Keratinocyte (primary cell): ENCODE measurements around the gene PIGC. TPM values are rescaled to one million over a fixed set of nuclear protein-coding genes. Genes with fewer than 3 reads are reported as not detected.

ENCODE experiments used
- DNase-seq: peaks from one replicate; pipeline ENCODE4 v3.0.0-alpha.2; 2011; ENCODE audit warnings: low read depth, missing footprints, low spot score
- FAIRE-seq: peaks from 2 replicates; lab custom pipeline; 2011; peaks lifted over from hg19 to GRCh38; lab: Jason Lieb, UNC
- H2AFZ ChIP-seq: 2 replicates; pipeline ENCODE4 v1.6.0; 2012; ENCODE audit warnings: low read length, control low read depth, inconsistent platforms; ENCODE audit not compliant: control insufficient read depth
- H3K27ac ChIP-seq: 2 replicates; pipeline ENCODE4 v1.5.1; 2011; ENCODE audit warnings: low read length; ENCODE audit not compliant: control insufficient read depth, insufficient read depth
- H3K27me3 ChIP-seq: 3 replicates; pipeline ENCODE4 v1.6.0; 2011; ENCODE audit warnings: low read length; ENCODE audit not compliant: control insufficient read depth, insufficient read depth; ENCODE audit errors: extremely low read depth
- H3K36me3 ChIP-seq, 2 experiments: 2 replicates in 1 of 2; 3 replicates in 1 of 2; pipeline ENCODE4 v1.5.1; 2011; ENCODE audit warnings: low read length in 2 of 2, mild to moderate bottlenecking in 1 of 2; ENCODE audit not compliant: control insufficient read depth in 2 of 2, insufficient read depth in 2 of 2; ENCODE audit errors: extremely low read depth in 1 of 2
- H3K4me1 ChIP-seq: 3 replicates; pipeline ENCODE4 v1.5.1; 2011; ENCODE audit warnings: low read length; ENCODE audit not compliant: control insufficient read depth, insufficient read depth; ENCODE audit errors: extremely low read depth
- H3K4me2 ChIP-seq: 3 replicates; pipeline ENCODE4 v1.6.0; 2011; ENCODE audit warnings: low read depth, low read length; ENCODE audit not compliant: control insufficient read depth, insufficient read depth; ENCODE audit errors: extremely low read depth
- H3K4me3 ChIP-seq, 3 experiments: fragments of 200-600 bp in 1 of 3; sonication (generic) in 1 of 3; 2 replicates in 2 of 3; 3 replicates in 1 of 3; pipeline ENCODE4 v1.5.1; 2011 to 2016; ENCODE audit warnings: low read length in 3 of 3, mild to moderate bottlenecking in 3 of 3, control low read depth in 2 of 3, inconsistent platforms in 1 of 3, low read depth in 1 of 3, mixed read lengths in 1 of 3, mixed run types in 1 of 3, moderate library complexity in 1 of 3; ENCODE audit not compliant: control insufficient read depth in 2 of 3, insufficient read depth in 2 of 3; ENCODE audit errors: extremely low read depth in 1 of 3
- H3K79me2 ChIP-seq: 2 replicates; pipeline ENCODE4 v1.6.0; 2012; ENCODE audit warnings: low read length; ENCODE audit not compliant: control insufficient read depth, insufficient read depth
- H3K9ac ChIP-seq: 3 replicates; pipeline ENCODE4 v1.6.0; 2011; ENCODE audit warnings: low read length; ENCODE audit not compliant: control insufficient read depth, insufficient read depth; ENCODE audit errors: extremely low read depth
- H3K9me1 ChIP-seq: 3 replicates; pipeline ENCODE4 v1.6.0; 2011; ENCODE audit warnings: low read length; ENCODE audit not compliant: control insufficient read depth, insufficient read depth; ENCODE audit errors: extremely low read depth
- H3K9me3 ChIP-seq: 2 replicates; pipeline ENCODE4 v1.5.1; 2012; ENCODE audit warnings: low read depth, low read length; ENCODE audit not compliant: control insufficient read depth
- H4K20me1 ChIP-seq: 3 replicates; pipeline ENCODE4 v1.6.0; 2011; ENCODE audit warnings: low read length; ENCODE audit not compliant: control insufficient read depth, insufficient read depth; ENCODE audit errors: extremely low read depth
- CTCF ChIP-seq, 3 experiments: IDR thresholded peaks in 1 of 3; conservative IDR thresholded peaks in 1 of 3; optimal IDR thresholded peaks in 1 of 3; 2 replicates in 2 of 3; 3 replicates in 1 of 3; pipeline versions ENCODE3 to v1.5.1; 2011; ENCODE audit warnings: low read length in 3 of 3, mild to moderate bottlenecking in 3 of 3, moderate library complexity in 2 of 3, control low read depth in 1 of 3, inconsistent platforms in 1 of 3; ENCODE audit not compliant: insufficient read depth in 2 of 3; ENCODE audit errors: extremely low read depth in 1 of 3
- EZH2 ChIP-seq: IDR thresholded peaks from one replicate; pipeline ENCODE4 v1.6.1; 2012; ENCODE audit warnings: inconsistent platforms, mild to moderate bottlenecking, low read length, moderate library complexity
- dilution Hi-C: fragments of 300-500 bp; cut with MboI; formaldehyde crosslinking; loops from one replicate; pipeline ENCODE4 v1.7.0; 2020; ENCODE audit warnings: low sequenced_read_pairs; ENCODE audit not compliant: extremely low pct_ligation_motif_present
- polyA plus RNA-seq, 5 experiments: library from polyadenylated mRNA; depleted of rRNA in 3 of 5; stranded (reverse) in 3 of 5; stranded (forward) in 1 of 5; unstranded in 1 of 5; fragments of >200 nt; gene quantifications; 1 replicate in 1 of 5; 2 replicates in 3 of 5; 3 replicates in 1 of 5; pipeline versions ENCODE4 v1.2.1 to v1.2.3, GENCODE V29; 2011 to 2012; ENCODE audit warnings: missing spikeins in 2 of 5, low read depth in 1 of 5, low replicate concordance in 1 of 5

PIGC gene
- polyA plus RNA-seq, 1 donor (not counting 4 experiments of a cell fraction or from before 2014, with no cell fraction given): 21.6 TPM

GRCh38 chr1:172487550-172487949 lies 43.7 kb upstream of the PIGC start:
- Histone ChIP-seq H3K4me3 (no peak overlapping the region), H3K9me3 (no peaks in the 10 kb centered on the region), H3K27me3 (no peaks in the 10 kb centered on the region), H3K79me2 (no peaks in the 10 kb centered on the region), H3K27ac (no peak overlapping the region), H3K9me1 (no peaks in the 10 kb centered on the region), H2AFZ (no peak overlapping the region), H3K4me1 (peaks cover 4% of the 10 kb centered on the region), H3K4me2 (no peak overlapping the region), H3K36me3 (no peaks in the 10 kb centered on the region), H3K9ac (no peak overlapping the region), H4K20me1 (no peaks in the 10 kb centered on the region)
- no peak for DNase-seq
- FAIRE-seq: no peak
- dilution Hi-C loops: no loop called here
- TF ChIP-seq CTCF (optimal IDR thresholded peaks at IDR 0.05 in 1 of 3, IDR thresholded peaks at IDR 0.05 in 1 of 3, conservative IDR thresholded peaks at IDR 0.05 in 1 of 3; ENCODE audit: extremely low read depth in 1 of 3, insufficient read depth in 2 of 3, low read length in 3 of 3): no peak
- TF ChIP-seq EZH2: no peak

GRCh38 chr1:172486805-172487454 lies 43.1 kb upstream of the PIGC start:
- no peaks in the 10 kb centered on the region for H3K36me3 ChIP-seq
- H4K20me1 ChIP-seq: no peaks in the 10 kb centered on the region
- no peak overlapping the region for H3K9ac ChIP-seq
- TF ChIP-seq EZH2 (no peak), CTCF (optimal IDR thresholded peaks at IDR 0.05 in 1 of 3, IDR thresholded peaks at IDR 0.05 in 1 of 3, conservative IDR thresholded peaks at IDR 0.05 in 1 of 3; ENCODE audit: extremely low read depth in 1 of 3, insufficient read depth in 2 of 3, low read length in 3 of 3) (no peak)
- no peaks in the 10 kb centered on the region for H3K79me2 ChIP-seq
- no peaks in the 10 kb centered on the region for H3K9me3 ChIP-seq
- H3K27ac ChIP-seq: no peak overlapping the region
- FAIRE-seq (no peak), DNase-seq (no peak)
- no peak overlapping the region for H3K4me3 ChIP-seq
- peaks cover 4% of the 10 kb centered on the region for H3K4me1 ChIP-seq
- no peak overlapping the region for H2AFZ ChIP-seq
- H3K4me2 ChIP-seq: no peak overlapping the region
- H3K27me3 ChIP-seq: no peaks in the 10 kb centered on the region
- H3K9me1 ChIP-seq: no peaks in the 10 kb centered on the region
- dilution Hi-C loops: no loop called here
